Smooth muscle cell (in vitro differentiated cells): ENCODE data around the gene PRAMEF18. TPM values are rescaled to one million over a fixed set of nuclear protein-coding genes. Genes with fewer than 3 reads are reported as not detected.
"Not testable (repeated sequence)": the region's sequence is repeated elsewhere in the genome, so short reads cannot be mapped to it uniquely, and the experiment has no call there.

ENCODE experiments used
- DNase-seq: peaks from one replicate; lab custom pipeline; 2025; ENCODE audit not compliant: unreplicated experiment; lab: John Stamatoyannopoulos, UW
- H2AFZ ChIP-seq: fragments of 200-600 bp; sonication (generic); 2 replicates; pipeline ENCODE4 v1.6.0; 2016; ENCODE audit warnings: antibody characterized with exemption, low read depth, mild to moderate bottlenecking
- H3F3A ChIP-seq: fragments of 200-600 bp; sonication (generic); 2 replicates; pipeline ENCODE4 v1.6.0; 2017; ENCODE audit warnings: antibody characterized with exemption, low read depth
- H3K27ac ChIP-seq: fragments of 200-600 bp; sonication (generic); 2 replicates; pipeline ENCODE4 v1.5.1; 2016; ENCODE audit warnings: low read depth, mild to moderate bottlenecking
- H3K27me3 ChIP-seq: fragments of 200-600 bp; sonication (generic); 2 replicates; pipeline ENCODE4 v1.6.1; 2016; ENCODE audit warnings: low read depth, mild to moderate bottlenecking
- H3K36me3 ChIP-seq: fragments of 200-600 bp; sonication (generic); 2 replicates; pipeline ENCODE4 v1.5.1; 2016; ENCODE audit warnings: low read depth
- H3K4me1 ChIP-seq: fragments of 200-600 bp; sonication (generic); 2 replicates; pipeline ENCODE4 v1.5.1; 2016; ENCODE audit warnings: low read depth
- H3K4me2 ChIP-seq: fragments of 200-600 bp; sonication (generic); 2 replicates; pipeline ENCODE4 v1.6.0; 2016; ENCODE audit warnings: mild to moderate bottlenecking
- H3K4me3 ChIP-seq: fragments of 200-600 bp; sonication (generic); 2 replicates; pipeline ENCODE4 v1.5.1; 2016; ENCODE audit warnings: mild to moderate bottlenecking
- H3K79me2 ChIP-seq: fragments of 200-600 bp; sonication (generic); 2 replicates; pipeline ENCODE4 v1.6.0; 2016; ENCODE audit warnings: low read depth, mild to moderate bottlenecking
- H3K9ac ChIP-seq: fragments of 200-600 bp; sonication (generic); 2 replicates; pipeline ENCODE4 v1.6.0; 2016; ENCODE audit warnings: low read depth
- H3K9me3 ChIP-seq: fragments of 200-600 bp; sonication (generic); replicated peaks from 2 replicates; pipeline ENCODE4 v1.5.1; 2016; ENCODE audit warnings: low read depth
- H4K20me1 ChIP-seq: fragments of 200-600 bp; sonication (generic); 2 replicates; pipeline ENCODE4 v1.6.0; 2016; ENCODE audit warnings: low read depth
- WGBS: methylation state at CpG from one replicate; pipeline ENCODE4 v1.1.7; 2016; ENCODE audit warnings: low lambda C conversion rate; 5-methylcytosine and 5-hydroxymethylcytosine counted together
- polyA plus RNA-seq: library from polyadenylated mRNA; unstranded; fragments of >200 nt; fragmentation: Nextera tagmentation; extraction: Ambion mirVana; gene quantifications from 2 replicates; pipeline ENCODE4 v1.2.1, GENCODE V29; 2016
- total RNA-seq: library from RNA; depleted of rRNA; stranded (reverse); fragments of >200 nt; gene quantifications from 2 replicates; pipeline ENCODE4 v1.2.3, GENCODE V29; 2014

The PRAMEF18 gene
- total and polyA plus RNA-seq, 2 experiments from 2014 or later: not detected

DNA sequence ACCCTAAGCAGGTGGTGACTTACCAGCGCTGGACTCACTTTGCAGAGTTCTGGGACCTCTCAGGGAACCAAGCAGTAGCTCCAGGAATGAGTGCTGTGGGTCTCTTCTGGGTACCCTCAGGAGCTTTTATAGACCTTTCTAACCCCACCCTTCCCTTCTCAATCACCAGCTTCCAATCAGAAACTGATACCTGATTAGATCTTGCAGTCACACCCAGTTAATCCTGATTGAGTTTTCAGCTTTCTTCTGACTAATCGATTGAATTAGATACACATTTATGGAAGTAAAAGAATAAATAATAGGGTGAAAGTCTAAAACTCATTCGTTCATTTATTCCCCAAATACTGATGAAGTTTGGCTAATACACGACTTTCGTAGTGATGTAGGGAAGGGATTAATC, 24.6 kb downstream of the PRAMEF18 start, which contains the start of gene PRAMEF13:
TSS of gene PRAMEF13 (minus strand) at position 101 of the 400 bp plus-strand sequence. CDS start 1,820 bp downstream, outside the sequence.
- not testable (repeated sequence) for H2AFZ ChIP-seq, H3K4me1 ChIP-seq, H3K9ac ChIP-seq, H3K36me3 ChIP-seq, H3K4me3 ChIP-seq, DNase-seq, H3F3A ChIP-seq, H3K27ac ChIP-seq, H3K4me2 ChIP-seq, H3K9me3 ChIP-seq, H4K20me1 ChIP-seq, H3K79me2 ChIP-seq, H3K27me3 ChIP-seq
- no CpG with 5 or more reads among the region's 5 CpGs for WGBS

Other genes with a start within 250 kb of the PRAMEF18 start
- gene PRAMEF27, start 169.6 kb downstream of the PRAMEF18 start, total RNA-seq: not detected in 2 replicates
- not detected in 2 replicates for gene PRAMEF27, start 169.6 kb downstream of the PRAMEF18 start, polyA plus RNA-seq
- not detected in 2 replicates for gene HNRNPCL3, start 165.4 kb downstream of the PRAMEF18 start, total RNA-seq
- not detected in 2 replicates for gene HNRNPCL3, start 165.4 kb downstream of the PRAMEF18 start, polyA plus RNA-seq
- gene PRAMEF25, start 155.4 kb downstream of the PRAMEF18 start, total RNA-seq: not detected in 2 replicates
- not detected in 2 replicates for gene PRAMEF25, start 155.4 kb downstream of the PRAMEF18 start, polyA plus RNA-seq
- not detected in 2 replicates for gene HNRNPCL2, start 109.3 kb downstream of the PRAMEF18 start, total RNA-seq
- not detected in 2 replicates for gene HNRNPCL2, start 109.3 kb downstream of the PRAMEF18 start, polyA plus RNA-seq
- not detected in 2 replicates for gene PRAMEF26, start 70.1 kb downstream of the PRAMEF18 start, total RNA-seq
- gene PRAMEF26, start 70.1 kb downstream of the PRAMEF18 start, polyA plus RNA-seq: not detected in 2 replicates
- not detected in 2 replicates for gene HNRNPCL4, start 60.5 kb downstream of the PRAMEF18 start, total RNA-seq
- gene HNRNPCL4, start 60.5 kb downstream of the PRAMEF18 start, polyA plus RNA-seq: not detected in 2 replicates
- gene PRAMEF9, start 54.3 kb downstream of the PRAMEF18 start, total RNA-seq: not detected in 2 replicates
- gene PRAMEF9, start 54.3 kb downstream of the PRAMEF18 start, polyA plus RNA-seq: not detected in 2 replicates
- gene PRAMEF13, start 24.7 kb downstream of the PRAMEF18 start, total RNA-seq: not detected in 2 replicates
- not detected in 2 replicates for gene PRAMEF13, start 24.7 kb downstream of the PRAMEF18 start, polyA plus RNA-seq
- gene PRAMEF5, start 28.0 kb upstream of the PRAMEF18 start, total RNA-seq: not detected in 2 replicates
- not detected in 2 replicates for gene PRAMEF5, start 28.0 kb upstream of the PRAMEF18 start, polyA plus RNA-seq
- not detected in 2 replicates for gene PRAMEF8, start 59.0 kb upstream of the PRAMEF18 start, total RNA-seq
- not detected in 2 replicates for gene PRAMEF8, start 59.0 kb upstream of the PRAMEF18 start, polyA plus RNA-seq
- gene PRAMEF33, start 77.4 kb upstream of the PRAMEF18 start, total RNA-seq: not detected in 2 replicates
- not detected in 2 replicates for gene PRAMEF33, start 77.4 kb upstream of the PRAMEF18 start, polyA plus RNA-seq
- gene PRAMEF15, start 89.4 kb upstream of the PRAMEF18 start, total RNA-seq: not detected in 2 replicates
- not detected in 2 replicates for gene PRAMEF15, start 89.4 kb upstream of the PRAMEF18 start, polyA plus RNA-seq
- gene PRAMEF14, start 121.0 kb upstream of the PRAMEF18 start, total RNA-seq: not detected in 2 replicates
- gene PRAMEF14, start 121.0 kb upstream of the PRAMEF18 start, polyA plus RNA-seq: not detected in 2 replicates
- gene PRAMEF19, start 145.8 kb upstream of the PRAMEF18 start, total RNA-seq: not detected in 2 replicates
- not detected in 2 replicates for gene PRAMEF19, start 145.8 kb upstream of the PRAMEF18 start, polyA plus RNA-seq
- gene PRAMEF17, start 163.5 kb upstream of the PRAMEF18 start, total RNA-seq: not detected in 2 replicates
- gene PRAMEF17, start 163.5 kb upstream of the PRAMEF18 start, polyA plus RNA-seq: not detected in 2 replicates
- not detected in 2 replicates for gene PRAMEF20, start 184.3 kb upstream of the PRAMEF18 start, total RNA-seq
- not detected in 2 replicates for gene PRAMEF20, start 184.3 kb upstream of the PRAMEF18 start, polyA plus RNA-seq